Aorta (tissue), 5 donors: ENCODE measurements around the gene PIP4K2B. TPM values are rescaled to one million over a fixed set of nuclear protein-coding genes. Genes with fewer than 3 reads are reported as not detected.

ENCODE experiments used
- ATAC-seq: fragments of 200-7000 bp; cut with Tn5 transposase; one replicate; pipeline ENCODE4 v1.9.1; 2022; ENCODE audit warnings: moderate library complexity; ENCODE audit not compliant: low FRiP score
- DNase-seq, 2 donors: peaks; one replicate each; pipeline ENCODE4 v3.0.0-alpha.2; 2020
- H3K27ac ChIP-seq, 2 donors: one replicate each; pipeline ENCODE4 v1.5.1; 2013; ENCODE audit warnings: low read length in 2 of 2, mild to moderate bottlenecking in 2 of 2, moderate library complexity in 2 of 2, control low read depth in 1 of 2, inconsistent platforms in 1 of 2, low read depth in 1 of 2
- H3K27me3 ChIP-seq, 2 donors: one replicate each; pipeline ENCODE4 v1.6.1; 2013; ENCODE audit warnings: control low read depth in 1 of 2, low read length in 1 of 2, mild to moderate bottlenecking in 1 of 2, moderate library complexity in 1 of 2; ENCODE audit not compliant: insufficient read depth in 2 of 2, control insufficient read depth in 1 of 2
- H3K36me3 ChIP-seq, 2 donors: one replicate each; pipeline ENCODE4 v1.6.1; 2013; ENCODE audit warnings: control low read depth in 1 of 2, low read length in 1 of 2, mild to moderate bottlenecking in 1 of 2; ENCODE audit not compliant: insufficient read depth in 2 of 2, control insufficient read depth in 1 of 2
- H3K4me1 ChIP-seq, 2 donors: one replicate each; pipeline ENCODE4 v1.6.1; 2013; ENCODE audit warnings: low read length in 2 of 2, control low read depth in 1 of 2, mild to moderate bottlenecking in 1 of 2, moderate library complexity in 1 of 2; ENCODE audit not compliant: insufficient read depth in 2 of 2, control insufficient read depth in 1 of 2
- H3K4me3 ChIP-seq, 2 donors: one replicate each; pipeline ENCODE4 v1.5.1; 2013; ENCODE audit warnings: low read length in 2 of 2, control low read depth in 1 of 2, mild to moderate bottlenecking in 1 of 2
- H3K9me3 ChIP-seq: one replicate; pipeline ENCODE4 v1.6.1; 2013; ENCODE audit warnings: mild to moderate bottlenecking, low read length; ENCODE audit not compliant: control insufficient read depth
- WGBS, 2 donors: extraction: QIAGEN DNeasy Blood & Tissue Kit; methylation state at CpG; one replicate each; pipeline ENCODE4 v1.1.7; 2013; 5-methylcytosine and 5-hydroxymethylcytosine counted together
- intact Hi-C, 2 donors: fragments of 100-400 bp; cut with DNase I; formaldehyde crosslinking; loops; one replicate each; pipeline versions ENCODE4 v1.14.2 to v1.15.0; 2022
- polyA plus RNA-seq, 2 donors: library from polyadenylated mRNA; stranded (reverse); fragments of 200-250 nt; gene quantifications; one replicate each; pipeline ENCODE4 v1.2.3, GENCODE V29; 2013
- total RNA-seq, 2 donors: library from RNA; stranded (reverse); fragmentation: NEBNext Ultra II Directional; extraction: Animal tissue kit (Norgen Biotek cat#: 25700); gene quantifications; one replicate each; pipeline ENCODE4 v1.2.1, GENCODE V29; 2021
- donor health status: healthy with polysubstance abuse.
- donor health status: Bipolar disorder and iron deficiency.
- donor health status: DM: no; HTN: no; CAD: no.
- donor health status: DM: no; HTN: no; CAD: no.
- donor health status: DM: yes; HTN: yes; CAD: no.

Gene PIP4K2B
- total and polyA plus RNA-seq, 4 donors, result 9.6 to 48.4 (median 29.3) TPM

GRCh38 chr17:38762231-38762630, 37.1 kb downstream of the PIP4K2B start:
- no peaks in the 10 kb centered on the region for H3K27me3 ChIP-seq
- no peak for DNase-seq
- WGBS, 2 donors, result 78 to 94% methylated on average over 3 of the region's 3 CpGs
- no peaks in the 10 kb centered on the region for H3K9me3 ChIP-seq
- no peak overlapping the region for H3K4me3 ChIP-seq
- no peaks in the 10 kb centered on the region for H3K4me1 ChIP-seq
- no peak for ATAC-seq
- H3K36me3 ChIP-seq, result peaks cover 6 to 8% of the 10 kb centered on the region in 2 donors
- intact Hi-C loops, result no loop called here
- H3K27ac ChIP-seq, result no peak overlapping the region

DNA sequence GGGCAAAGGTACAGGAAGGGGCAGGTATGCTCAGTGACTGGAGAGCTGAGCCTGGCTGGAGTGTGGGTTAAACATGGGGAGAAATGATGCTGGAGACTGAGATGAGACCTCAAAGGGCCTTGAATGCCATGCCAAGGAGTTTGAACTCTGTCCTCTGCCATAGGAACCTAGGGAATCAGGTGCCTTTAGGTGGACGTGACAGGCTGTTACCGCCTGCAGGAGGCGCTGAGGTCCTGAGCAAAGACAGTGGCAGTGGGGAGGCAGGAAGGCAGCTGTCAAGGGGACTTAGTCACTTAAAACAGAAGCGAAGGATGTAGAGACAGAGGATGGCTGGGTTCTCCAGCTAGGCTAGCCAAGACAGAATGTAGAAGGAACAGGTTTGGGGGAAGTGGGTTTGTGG, 37.7 kb downstream of the PIP4K2B start:
- intact Hi-C loops, result no loop called here
- peaks cover 6 to 8% of the 10 kb centered on the region in 2 donors for H3K36me3 ChIP-seq
- no peaks in the 10 kb centered on the region for H3K9me3 ChIP-seq
- ATAC-seq, result no peak
- no peak overlapping the region for H3K4me3 ChIP-seq
- no peaks in the 10 kb centered on the region for H3K4me1 ChIP-seq
- H3K27ac ChIP-seq, result no peak overlapping the region
- DNase-seq, result no peak
- 66 to 69% methylated on average over 4 of the region's 4 CpGs for WGBS, 2 donors
- no peaks in the 10 kb centered on the region for H3K27me3 ChIP-seq

- intact Hi-C loops, result loop anchor here in 1 of 2 donors (5.0 kb wide), 1 partner anchor 44 kb away; the partner anchor contains the start of gene PIP4K2B
- peaks cover 0 to 3% of the 10 kb centered on the region in 2 donors for H3K36me3 ChIP-seq
- peak overlapping the region; percentile 23 to 81 for H3K4me3 ChIP-seq
- no peaks in the 10 kb centered on the region for H3K9me3 ChIP-seq
- no peaks in the 10 kb centered on the region for H3K27me3 ChIP-seq
- 3 to 7% methylated on average over 22 of the region's 22 CpGs for WGBS, 2 donors
- no peaks in the 10 kb centered on the region for H3K4me1 ChIP-seq
- peak overlapping the region in 1 of 2 donors; percentile 60 for H3K27ac ChIP-seq
- DNase-seq (peak in 1 of 2 donors; percentile 76), ATAC-seq (no peak)
These were observed 46.3 kb downstream of the PIP4K2B start for GRCh38 chr17:38753071-38753506.

DNA sequence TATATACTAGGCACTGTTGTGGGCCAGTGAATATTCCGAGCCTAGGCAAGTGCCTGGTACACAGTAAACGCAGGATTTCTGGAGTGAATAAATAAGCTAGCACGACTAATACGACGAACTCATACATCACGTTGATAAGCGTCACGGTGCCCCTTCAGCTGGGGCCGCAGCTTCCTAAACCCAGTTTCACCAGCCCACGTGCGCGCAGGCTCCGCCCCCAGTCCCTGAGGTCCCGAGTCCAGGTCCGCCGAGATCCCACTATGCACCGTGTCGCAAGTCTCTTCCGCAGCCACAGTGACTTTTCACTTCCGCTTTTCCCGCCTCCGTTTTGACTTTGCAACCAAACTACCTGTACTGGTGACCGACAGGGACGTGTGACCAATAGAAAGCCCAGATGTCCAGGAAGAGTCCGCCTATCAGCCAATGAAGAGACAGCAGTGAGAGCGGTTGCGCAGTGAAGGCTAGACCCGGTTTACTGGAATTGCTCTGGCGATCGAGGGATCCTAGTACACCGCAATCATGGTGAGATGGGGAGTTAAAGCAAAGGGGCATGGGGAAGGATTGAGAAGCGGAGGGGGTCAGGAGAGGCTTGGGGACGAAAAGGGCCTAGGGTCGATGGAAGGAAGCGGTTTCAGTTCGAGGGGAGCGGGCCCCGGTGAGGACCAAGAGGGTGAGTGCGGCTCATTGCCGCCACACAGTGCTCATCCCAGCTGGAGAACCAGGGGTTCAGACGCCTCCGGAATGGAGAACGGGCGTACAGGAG, 46.9 kb downstream of the PIP4K2B start, which contains the start of gene PSMB3:
PSMB3 (plus strand) TSS at position 434 of the 763 bp plus-strand sequence; CDS start at position 520, 86 bp downstream.
- Histone ChIP-seq H3K9me3 (no peaks in the 10 kb centered on the region), H3K4me1 (no peaks in the 10 kb centered on the region), H3K36me3 (peaks cover 0 to 3% of the 10 kb centered on the region in 2 donors), H3K4me3 (peak within 1 kb of the TSS; percentile 63 to 81), H3K27me3 (no peaks in the 10 kb centered on the region), H3K27ac (peak within 1 kb of the TSS in 1 of 2 donors; percentile 84)
- ATAC-seq (peak; percentile 92), DNase-seq (peak; percentile 98 to 99)
- intact Hi-C loops, result loop anchor here in 1 of 2 donors (5.0 kb wide), 1 partner anchor 45 kb away; the partner anchor contains the start of gene PIP4K2B
- WGBS, 2 donors, result 0% methylated on average over 41 to 44 of the region's 44 CpGs

GRCh38 chr17:38751808-38752307, 47.5 kb downstream of the PIP4K2B start:
- WGBS, 2 donors, result 1% methylated on average over 44 of the region's 44 CpGs
- H3K4me1 ChIP-seq, result no peaks in the 10 kb centered on the region

GRCh38 chr17:38751144-38751807, 48.1 kb downstream of the PIP4K2B start:
- no peak for ATAC-seq
- no peak for DNase-seq
- Histone ChIP-seq H3K27ac (no peak overlapping the region), H3K4me3 (no peak overlapping the region), H3K9me3 (no peaks in the 10 kb centered on the region), H3K36me3 (peaks cover 0 to 3% of the 10 kb centered on the region in 2 donors), H3K4me1 (no peaks in the 10 kb centered on the region), H3K27me3 (no peaks in the 10 kb centered on the region)
- intact Hi-C loops, result loop anchor here in 1 of 2 donors (5.0 kb wide), 1 partner anchor 46 kb away; the partner anchor contains the start of gene PIP4K2B
- WGBS, 2 donors, result 6 to 8% methylated on average over 10 of the region's 10 CpGs

More at GRCh38 chr17:38751808-38752307, 47.5 kb downstream of the PIP4K2B start:
- Histone ChIP-seq H3K4me3 (peak overlapping the region; percentile 30 to 63), H3K36me3 (peaks cover 0 to 3% of the 10 kb centered on the region in 2 donors), H3K27me3 (no peaks in the 10 kb centered on the region), H3K9me3 (no peaks in the 10 kb centered on the region), H3K27ac (peak overlapping the region in 1 of 2 donors; percentile 84)
- ATAC-seq (peak; percentile 75), DNase-seq (peak; percentile 86 to 95)
- intact Hi-C loops, result loop anchor here in 1 of 2 donors (5.0 kb wide), 1 partner anchor 45 kb away; the partner anchor contains the start of gene PIP4K2B

DNA sequence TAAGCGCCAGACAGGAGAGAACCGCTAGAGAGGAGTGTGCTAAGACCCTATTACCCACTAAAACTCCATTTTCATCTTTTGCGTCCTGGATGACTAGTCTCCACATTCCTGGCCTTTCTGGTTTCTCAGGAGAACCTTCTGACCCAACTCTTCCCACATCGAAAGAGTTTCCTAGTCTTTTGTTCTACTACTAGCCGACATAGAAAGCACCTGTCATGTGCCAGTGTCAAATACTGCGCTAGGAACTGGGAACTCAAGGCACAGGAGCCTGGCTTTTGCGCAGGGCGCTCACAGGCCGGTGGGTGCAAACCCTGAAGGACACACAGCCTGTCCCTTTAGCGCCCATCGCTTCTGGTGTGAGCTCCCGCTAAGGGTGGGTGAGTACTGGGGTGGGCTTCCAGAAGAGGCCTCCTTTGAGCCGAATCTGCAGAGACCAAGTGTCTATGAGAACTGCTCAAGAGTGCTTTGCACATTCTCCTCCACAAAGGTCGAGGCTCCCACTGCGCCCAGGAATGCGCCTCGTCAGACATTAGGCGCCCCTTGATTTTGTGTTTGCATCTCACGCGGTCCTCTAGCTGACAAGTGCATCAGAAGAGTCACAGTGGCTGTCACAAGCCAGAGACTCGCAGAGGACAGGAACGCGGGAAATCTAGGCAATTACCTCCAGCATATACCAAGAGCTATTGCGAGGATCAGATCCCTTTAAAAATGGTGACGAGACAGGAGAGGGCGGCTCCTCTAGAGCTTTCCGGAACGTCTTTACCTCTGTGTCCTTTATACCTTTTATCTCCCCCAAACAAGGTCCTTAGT, 48.8 kb downstream of the PIP4K2B start:
- ATAC-seq (no peak), DNase-seq (no peak)
- H3K9me3 ChIP-seq, result no peaks in the 10 kb centered on the region
- 37 to 40% methylated on average over 28 of the region's 28 CpGs for WGBS, 2 donors
- H3K27ac ChIP-seq, result peak overlapping the region in 1 of 2 donors; percentile 47
- no peaks in the 10 kb centered on the region for H3K36me3 ChIP-seq
- no peaks in the 10 kb centered on the region for H3K27me3 ChIP-seq
- no peaks in the 10 kb centered on the region for H3K4me1 ChIP-seq
- H3K4me3 ChIP-seq, result no peak overlapping the region
- intact Hi-C loops, result loop anchor here in 1 of 2 donors (5.0 kb wide), 1 partner anchor 47 kb away; the partner anchor contains the start of gene PIP4K2B

- ATAC-seq (no peak), DNase-seq (no peak)
- peak overlapping the region in 1 of 2 donors; percentile 47 for H3K27ac ChIP-seq
- intact Hi-C loops, result loop anchor here in 1 of 2 donors (5.0 kb wide), 1 partner anchor 47 kb away; the partner anchor contains the start of gene PIP4K2B
- H3K9me3 ChIP-seq, result no peaks in the 10 kb centered on the region
- H3K4me3 ChIP-seq, result peak overlapping the region in 1 of 2 donors; percentile 73
- H3K27me3 ChIP-seq, result no peaks in the 10 kb centered on the region
- no peaks in the 10 kb centered on the region for H3K4me1 ChIP-seq
- WGBS, 2 donors, result 3 to 5% methylated on average over 12 of the region's 12 CpGs
- no peaks in the 10 kb centered on the region for H3K36me3 ChIP-seq
These were observed 49.4 kb downstream of the PIP4K2B start for GRCh38 chr17:38750044-38750311.
